ENCODE data around the gene CACNA1B.

CACNA1B gene

DNA sequence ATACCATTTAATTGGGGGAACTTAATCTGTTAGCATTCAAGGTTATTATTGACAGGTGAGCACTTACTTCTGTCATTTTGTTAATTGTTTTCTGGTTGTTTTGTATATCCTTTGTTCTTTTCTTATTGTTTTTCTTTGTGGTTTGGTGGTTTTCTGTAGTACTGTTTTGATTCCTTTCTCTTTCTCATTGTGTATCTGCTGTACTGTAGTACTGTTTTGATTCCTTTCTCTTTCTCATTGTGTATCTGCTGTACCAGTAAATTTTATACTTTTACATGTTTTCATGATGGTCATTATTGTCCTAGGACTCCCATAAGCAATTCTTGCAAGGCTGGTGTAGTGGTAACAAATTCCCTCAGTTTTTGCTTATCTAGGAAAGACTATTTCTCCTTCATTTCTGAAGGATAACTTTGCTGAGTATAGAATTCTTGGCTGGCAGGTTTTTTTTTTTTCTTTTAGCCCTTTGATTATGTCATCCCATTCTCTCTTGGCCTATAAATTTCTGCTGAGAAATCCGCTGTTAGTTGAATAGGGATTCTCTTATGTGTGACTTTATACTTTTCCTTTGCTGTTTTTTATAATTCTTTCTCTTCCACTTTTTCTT, 24.1 kb upstream of the CACNA1B start:
- DNase-seq (ENCODE audit: low read depth in 1 of 2, low spot score in 1 of 2): no peak
- Histone ChIP-seq H3K4me3 (replicated peaks; ENCODE audit: insufficient read depth, low read length) (no peak overlapping the region), H3K27me3 (ENCODE audit: insufficient read depth, poor library complexity, severe bottlenecking) (no peaks in the 10 kb centered on the region), H3K27ac (replicated peaks) (no peak overlapping the region)
- TF ChIP-seq REST (IDR thresholded peaks at IDR 0.05; ENCODE audit: insufficient replicate concordance, low read depth) (no peak), POLR2AphosphoS5 (IDR thresholded peaks at IDR 0.05; ENCODE audit: low read depth) (no peak), CTCF (IDR thresholded peaks at IDR 0.05; ENCODE audit: insufficient read depth, low read length) (no peak), SPI1 (IDR thresholded peaks at IDR 0.05; ENCODE audit: borderline replicate concordance, low read depth) (no peak), GABPA (IDR thresholded peaks at IDR 0.05; ENCODE audit: low read depth) (no peak)

DNA sequence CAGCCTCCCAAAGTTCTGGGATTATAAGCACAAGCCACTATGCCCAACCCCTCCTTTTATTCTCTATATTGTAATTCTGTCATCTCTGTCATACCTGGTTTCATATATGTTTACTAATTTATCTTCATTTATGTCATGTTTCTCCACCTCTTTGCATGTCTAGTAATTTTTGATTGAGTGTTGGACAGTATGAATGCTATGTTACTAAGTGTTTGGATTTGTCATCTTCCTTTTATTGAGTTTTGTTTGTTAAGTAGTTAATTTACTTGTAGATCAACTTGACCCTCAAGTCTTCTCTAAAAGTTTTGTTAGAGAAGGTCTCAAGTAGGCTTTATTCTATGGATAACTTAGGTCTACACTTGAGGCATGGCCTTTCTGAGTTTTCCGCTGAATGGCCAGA, 17.2 kb upstream of the CACNA1B start:
- Histone ChIP-seq H3K4me3 (replicated peaks; ENCODE audit: insufficient read depth, low read length) (no peak overlapping the region), H3K27ac (replicated peaks) (no peak overlapping the region), H3K27me3 (ENCODE audit: insufficient read depth, poor library complexity, severe bottlenecking) (no peaks in the 10 kb centered on the region)
- DNase-seq (ENCODE audit: low read depth in 1 of 2, low spot score in 1 of 2): no peak
- TF ChIP-seq REST (IDR thresholded peaks at IDR 0.05; ENCODE audit: insufficient replicate concordance, low read depth) (no peak), GABPA (IDR thresholded peaks at IDR 0.05; ENCODE audit: low read depth) (no peak), CTCF (IDR thresholded peaks at IDR 0.05; ENCODE audit: insufficient read depth, low read length) (no peak), SPI1 (IDR thresholded peaks at IDR 0.05; ENCODE audit: borderline replicate concordance, low read depth) (no peak), POLR2AphosphoS5 (IDR thresholded peaks at IDR 0.05; ENCODE audit: low read depth) (no peak)

DNA sequence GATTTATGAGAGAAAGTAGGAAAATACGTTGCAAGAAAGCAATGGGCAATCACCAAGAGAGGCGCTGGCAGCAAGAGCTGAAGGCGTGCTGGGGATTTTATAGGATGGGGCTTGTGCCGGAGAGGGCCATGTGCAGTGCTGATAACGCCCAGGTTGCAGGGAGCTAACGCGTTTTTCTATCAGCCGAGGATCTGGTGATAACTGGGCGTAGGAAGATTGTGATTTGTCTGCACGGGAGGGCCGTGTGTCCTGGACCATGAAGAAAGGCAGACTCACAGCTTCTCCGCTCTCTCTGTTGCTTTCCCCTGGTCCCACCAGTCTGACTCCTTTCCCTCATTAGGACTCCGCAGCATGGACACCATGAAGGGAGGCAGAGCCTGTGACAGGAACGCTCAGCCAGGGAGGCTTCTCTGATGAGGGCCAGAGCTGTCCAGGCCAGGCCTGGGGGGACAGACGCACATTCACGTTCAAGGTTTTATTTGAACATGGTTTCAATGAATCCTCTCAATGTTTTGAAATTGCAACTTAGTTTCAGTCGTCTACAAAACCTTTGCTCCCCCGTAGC, 11.9 kb upstream of the CACNA1B start:
- H3K27me3 ChIP-seq (ENCODE audit: insufficient read depth, poor library complexity, severe bottlenecking): no peaks in the 10 kb centered on the region
- DNase-seq (ENCODE audit: low read depth in 1 of 2, low spot score in 1 of 2): no peak
- H3K27ac ChIP-seq (replicated peaks): no peak overlapping the region
- H3K4me3 ChIP-seq (replicated peaks; ENCODE audit: insufficient read depth, low read length): no peak overlapping the region
- no peak for TF ChIP-seq GABPA (IDR thresholded peaks at IDR 0.05; ENCODE audit: low read depth)
- no peak for TF ChIP-seq CTCF (IDR thresholded peaks at IDR 0.05; ENCODE audit: insufficient read depth, low read length)
- no peak for TF ChIP-seq SPI1 (IDR thresholded peaks at IDR 0.05; ENCODE audit: borderline replicate concordance, low read depth)
- no peak for TF ChIP-seq POLR2AphosphoS5 (IDR thresholded peaks at IDR 0.05; ENCODE audit: low read depth)
- TF ChIP-seq REST (IDR thresholded peaks at IDR 0.05; ENCODE audit: insufficient replicate concordance, low read depth): no peak
